GM12874 (cell line): Measurements from ENCODE around the gene TPCN1.

Source experiments
- TF ChIP-seq, protein P1 (sequence below): IDR thresholded peaks from 2 replicates; pipeline ENCODE4 v1.5.1; 2011; ENCODE audit warnings: low read depth, mild to moderate bottlenecking, control low read depth, low read length, moderate library complexity; ENCODE audit not compliant: insufficient read depth

Gene TPCN1

DNA sequence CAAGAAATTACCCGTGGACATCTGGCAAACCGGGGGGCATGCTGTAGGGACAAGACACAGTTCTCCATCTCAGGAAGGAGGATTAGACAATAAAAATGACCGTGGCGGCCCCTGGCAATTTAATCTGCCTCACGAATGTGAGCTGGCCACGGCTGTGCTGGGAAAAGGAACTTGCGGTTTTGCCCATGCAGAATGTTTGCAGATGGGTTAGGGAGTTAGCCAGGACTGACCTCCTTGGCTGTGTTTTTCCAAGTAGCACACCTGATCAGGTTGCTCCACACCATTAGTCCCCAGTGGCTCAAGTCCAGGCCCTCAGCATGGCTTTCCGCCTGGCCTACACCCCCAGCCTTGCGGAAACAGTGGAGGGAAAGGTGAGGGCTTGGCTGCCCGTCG lies 20.8 kb downstream of the TPCN1 start:
- TF ChIP-seq, protein P1, sequence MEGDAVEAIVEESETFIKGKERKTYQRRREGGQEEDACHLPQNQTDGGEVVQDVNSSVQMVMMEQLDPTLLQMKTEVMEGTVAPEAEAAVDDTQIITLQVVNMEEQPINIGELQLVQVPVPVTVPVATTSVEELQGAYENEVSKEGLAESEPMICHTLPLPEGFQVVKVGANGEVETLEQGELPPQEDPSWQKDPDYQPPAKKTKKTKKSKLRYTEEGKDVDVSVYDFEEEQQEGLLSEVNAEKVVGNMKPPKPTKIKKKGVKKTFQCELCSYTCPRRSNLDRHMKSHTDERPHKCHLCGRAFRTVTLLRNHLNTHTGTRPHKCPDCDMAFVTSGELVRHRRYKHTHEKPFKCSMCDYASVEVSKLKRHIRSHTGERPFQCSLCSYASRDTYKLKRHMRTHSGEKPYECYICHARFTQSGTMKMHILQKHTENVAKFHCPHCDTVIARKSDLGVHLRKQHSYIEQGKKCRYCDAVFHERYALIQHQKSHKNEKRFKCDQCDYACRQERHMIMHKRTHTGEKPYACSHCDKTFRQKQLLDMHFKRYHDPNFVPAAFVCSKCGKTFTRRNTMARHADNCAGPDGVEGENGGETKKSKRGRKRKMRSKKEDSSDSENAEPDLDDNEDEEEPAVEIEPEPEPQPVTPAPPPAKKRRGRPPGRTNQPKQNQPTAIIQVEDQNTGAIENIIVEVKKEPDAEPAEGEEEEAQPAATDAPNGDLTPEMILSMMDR: no peak

DNA sequence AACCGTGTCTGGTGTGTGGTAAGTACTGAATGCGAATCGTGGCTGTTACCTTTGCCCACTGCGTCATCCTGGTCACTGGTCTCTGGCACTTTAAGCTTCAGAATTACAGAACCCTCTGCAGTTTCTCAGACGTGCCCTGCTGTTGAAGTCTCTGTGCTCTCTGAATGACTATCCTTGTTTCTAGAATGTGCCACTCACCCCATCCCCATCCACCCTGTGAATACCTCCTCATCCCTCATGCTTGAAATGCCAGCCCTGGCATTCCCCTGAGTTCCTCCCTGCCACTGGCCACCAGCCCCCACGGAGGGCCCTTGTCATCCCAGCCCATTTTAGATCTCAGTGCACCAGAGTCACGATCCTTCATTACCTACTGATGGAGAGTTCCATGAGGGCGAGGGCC lies 21.3 kb downstream of the TPCN1 start:
- TF ChIP-seq, protein P1: no peak

DNA sequence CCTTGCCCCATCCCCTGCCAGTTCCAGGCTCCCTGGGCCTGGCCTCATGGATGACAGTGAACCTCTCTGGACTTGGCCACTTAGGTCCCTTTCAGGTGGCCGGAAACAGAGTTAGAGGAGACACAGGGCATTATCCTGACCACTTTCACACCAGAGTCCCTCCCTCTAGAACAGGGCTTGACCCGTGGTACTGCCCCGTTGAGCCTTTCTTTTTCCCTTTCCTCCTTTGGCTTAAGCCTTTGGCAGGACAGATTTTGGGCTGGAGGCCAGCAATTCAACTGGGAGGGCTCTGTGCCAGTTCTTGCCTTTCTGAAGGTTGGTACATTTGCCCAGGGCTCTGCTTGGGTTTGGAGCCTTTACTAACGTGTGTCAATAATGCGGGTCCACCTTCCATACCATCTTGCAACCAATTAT lies 22.8 kb downstream of the TPCN1 start:
- TF ChIP-seq, protein P1: no peak

DNA sequence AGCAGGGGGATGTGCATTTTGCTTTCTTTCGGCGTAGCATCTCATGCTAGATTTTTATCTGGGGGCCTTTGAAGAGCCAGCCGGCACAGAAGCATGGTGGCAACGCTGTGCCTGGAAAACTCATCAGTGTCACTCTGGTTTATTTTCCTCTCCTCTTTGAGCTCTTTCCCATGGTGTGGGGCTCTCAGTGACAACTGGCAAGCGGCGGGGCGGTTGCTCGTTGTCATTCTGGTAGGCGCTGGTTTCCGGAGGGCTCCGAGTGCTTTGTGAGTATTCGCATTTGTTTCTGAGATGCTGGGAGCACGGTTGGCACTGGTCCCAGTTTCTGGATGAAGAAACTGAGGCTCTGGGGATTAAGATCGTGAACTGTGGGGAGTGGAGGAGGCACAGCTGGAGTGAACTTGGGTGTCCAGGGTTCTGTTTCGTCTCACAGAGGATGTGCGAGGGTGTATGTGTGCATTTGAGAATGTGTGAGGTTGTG lies 23.3 kb downstream of the TPCN1 start:
- TF ChIP-seq, protein P1: no peak

DNA sequence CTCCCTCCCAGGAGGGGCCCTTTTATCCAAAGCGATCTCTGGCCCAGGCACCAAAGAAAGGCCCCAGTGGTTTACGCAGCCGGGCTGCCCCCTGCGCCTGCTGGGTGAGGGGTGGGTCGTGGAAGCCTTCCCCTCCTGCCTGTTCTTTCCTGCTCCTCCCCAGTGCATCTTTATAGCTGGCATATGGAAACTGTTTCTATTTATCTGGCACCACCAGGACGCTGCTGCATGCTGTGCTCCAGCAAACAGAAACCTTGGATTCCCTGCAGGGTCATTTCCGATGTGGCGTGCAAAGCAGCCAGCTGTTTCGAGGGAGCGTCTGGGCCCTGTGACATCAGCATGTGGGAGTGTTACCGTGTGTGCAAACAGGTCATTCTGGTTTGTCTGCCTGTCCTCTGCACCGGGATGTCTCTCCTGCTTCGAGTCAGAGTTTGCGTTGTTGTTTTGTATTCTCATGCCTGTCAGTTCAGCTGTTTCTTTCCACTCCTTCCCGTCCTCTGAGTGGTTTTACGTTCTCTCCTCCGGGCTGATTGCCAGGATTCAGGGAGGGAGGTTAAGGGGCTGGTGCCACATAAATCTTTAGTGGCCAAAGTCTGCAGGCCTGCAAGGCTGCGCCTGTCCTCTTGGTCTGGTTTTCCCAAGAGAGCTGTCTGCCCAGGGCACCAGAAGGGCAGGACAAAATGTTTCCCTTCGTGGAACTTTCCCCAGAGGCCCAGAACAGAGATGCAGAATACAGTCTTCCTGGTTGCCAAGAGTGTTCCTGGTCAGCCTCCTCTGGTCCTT lies 24.6 kb downstream of the TPCN1 start:
- TF ChIP-seq, protein P1: no peak

DNA sequence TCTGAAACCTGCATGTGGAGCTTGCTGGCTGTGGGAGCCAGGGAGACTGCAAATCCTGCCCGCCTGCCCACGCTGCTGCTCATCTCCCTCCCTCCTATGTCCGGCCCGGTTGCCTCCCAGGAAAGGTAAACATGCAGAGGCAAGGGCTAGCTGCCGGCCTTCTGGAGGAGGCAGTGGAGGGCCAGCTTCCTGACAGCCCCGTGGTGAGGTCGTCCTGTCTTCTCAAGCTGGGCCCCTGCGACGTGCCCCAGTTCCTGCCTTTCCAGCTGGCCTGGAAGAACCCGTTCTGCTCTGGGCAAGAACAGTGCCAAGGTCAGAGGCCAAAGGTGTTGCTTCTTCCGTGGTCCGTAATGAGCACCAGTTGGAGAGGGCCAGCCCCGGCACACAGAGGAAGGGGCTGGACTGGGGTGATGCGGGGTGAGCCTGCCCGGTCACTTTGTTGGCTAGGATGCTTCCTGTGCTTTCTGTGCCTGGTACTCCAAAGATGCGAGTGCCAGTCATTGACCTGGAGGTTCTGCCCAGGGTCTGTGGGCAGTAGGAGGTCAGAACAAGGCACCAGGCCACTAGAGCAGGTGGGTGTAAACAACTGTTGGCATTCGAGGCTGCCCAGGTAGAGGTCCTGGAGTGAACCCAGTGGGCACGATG lies 25.3 kb downstream of the TPCN1 start:
- TF ChIP-seq, protein P1: no peak

DNA sequence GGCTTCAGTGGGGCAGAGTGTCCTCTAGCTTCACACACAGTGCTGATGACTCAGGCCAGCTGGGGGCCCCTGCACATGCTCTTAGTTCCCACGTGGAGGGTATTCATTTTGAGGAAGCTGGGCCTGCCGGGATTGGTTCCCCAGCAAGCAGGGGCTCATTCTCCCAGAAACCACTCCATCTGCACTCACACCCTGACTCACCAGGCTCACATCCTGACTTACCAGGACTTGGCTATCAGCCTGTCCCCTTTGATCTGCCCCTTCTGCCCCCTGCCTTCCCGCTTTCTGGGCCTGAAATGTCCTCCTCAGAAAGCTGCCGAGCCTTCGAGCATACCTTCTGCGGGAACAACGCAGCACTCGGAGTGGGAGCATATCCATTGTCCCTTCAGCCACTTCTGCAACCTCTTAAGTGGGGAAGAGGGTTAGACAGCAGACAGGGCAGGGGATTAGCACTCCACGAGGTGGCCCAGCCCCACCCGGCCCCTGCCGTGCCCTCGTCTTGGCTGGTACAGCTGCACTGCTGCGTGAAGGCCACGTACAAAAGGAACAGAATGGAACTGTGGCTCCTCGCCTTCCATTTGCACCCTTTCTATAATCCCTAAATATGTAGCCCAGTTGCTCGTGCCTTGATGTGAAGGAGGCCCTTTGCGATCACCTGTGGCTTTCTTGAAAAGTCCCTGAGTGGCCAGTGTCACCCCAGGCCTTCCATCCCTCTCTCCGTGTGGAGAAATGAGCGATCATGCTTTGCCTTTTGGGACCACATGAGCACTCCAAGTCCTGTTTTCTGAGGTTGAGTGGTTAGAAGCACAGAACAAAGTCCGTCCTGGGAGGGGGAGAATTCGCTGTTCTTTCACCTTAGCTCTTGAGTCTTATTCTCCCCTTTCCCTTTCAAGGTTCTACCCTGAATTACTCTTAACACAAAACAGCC lies 26.1 kb downstream of the TPCN1 start:
- TF ChIP-seq, protein P1: no peak
